RKO (cell line): ENCODE measurements around the gene PTPRZ1.

Experiments
- DNase-seq: peaks from one replicate; pipeline ENCODE4 v3.0.0-alpha.2; 2016; ENCODE audit warnings: low spot score

The PTPRZ1 gene

GRCh38 chr7:122055073-122055472 lies 182.1 kb downstream of the PTPRZ1 start:
- DNase-seq, result no peak

GRCh38 chr7:122056977-122057376 lies 184.0 kb downstream of the PTPRZ1 start:
- DNase-seq, result no peak

- no peak for DNase-seq
These were observed 186.6 kb downstream of the PTPRZ1 start for GRCh38 chr7:122059542-122059941.

GRCh38 chr7:122063146-122063545 lies 190.2 kb downstream of the PTPRZ1 start:
- DNase-seq, result no peak

GRCh38 chr7:122064971-122065370 lies 192.0 kb downstream of the PTPRZ1 start:
- no peak for DNase-seq

- DNase-seq, result peak; percentile 9
These were observed 194.1 kb downstream of the PTPRZ1 start for GRCh38 chr7:122067077-122067476.

GRCh38 chr7:122068046-122068445 lies 195.1 kb downstream of the PTPRZ1 start:
- DNase-seq, result no peak

- no peak for DNase-seq
These were observed 196.0 kb downstream of the PTPRZ1 start for GRCh38 chr7:122068999-122069398.

GRCh38 chr7:122070062-122070461 lies 197.1 kb downstream of the PTPRZ1 start:
- DNase-seq, result no peak

- no peak for DNase-seq
These were observed 197.9 kb downstream of the PTPRZ1 start for GRCh38 chr7:122070834-122071233.

GRCh38 chr7:122072272-122072671 lies 199.3 kb downstream of the PTPRZ1 start:
- DNase-seq, result no peak

- no peak for DNase-seq
These were observed 200.1 kb downstream of the PTPRZ1 start for GRCh38 chr7:122072924-122073599.

GRCh38 chr7:122073635-122074034 lies 200.7 kb downstream of the PTPRZ1 start:
- no peak for DNase-seq

GRCh38 chr7:122082160-122082559 lies 209.2 kb downstream of the PTPRZ1 start:
- no peak for DNase-seq

- DNase-seq, result no peak
These were observed 209.7 kb downstream of the PTPRZ1 start for GRCh38 chr7:122082670-122083069.

- DNase-seq, result peak; percentile 84
These were observed 220.2 kb downstream of the PTPRZ1 start for GRCh38 chr7:122092964-122093797.

- DNase-seq, result no peak
These were observed 221.6 kb downstream of the PTPRZ1 start for GRCh38 chr7:122094549-122094948.

GRCh38 chr7:122095642-122096041 lies 222.7 kb downstream of the PTPRZ1 start:
- DNase-seq, result no peak

GRCh38 chr7:122100021-122100420 lies 227.1 kb downstream of the PTPRZ1 start:
- DNase-seq, result no peak

GRCh38 chr7:122103064-122103463 lies 230.1 kb downstream of the PTPRZ1 start:
- DNase-seq, result no peak
